Kidney glomerular epithelial cell (primary cell): ENCODE measurements around the gene ASB13.

ENCODE experiments used
- DNase-seq: peaks from one replicate; lab custom pipeline; 2025; lab: John Stamatoyannopoulos, UW

ASB13 gene

GRCh38 chr10:5666008-5666840 is at the start of gene ASB13:
Gene ASB13, minus strand, starts transcription at chr10:5666595. Its CDS starts 44 bp downstream, at chr10:5666551.
- DNase-seq, result no peak

GRCh38 chr10:5711642-5712041 is 45.2 kb upstream of the ASB13 start:
- DNase-seq, result no peak

GRCh38 chr10:5710859-5711258 is 44.5 kb upstream of the ASB13 start:
- no peak for DNase-seq

GRCh38 chr10:5709865-5710264 is 43.5 kb upstream of the ASB13 start:
- DNase-seq, result no peak

GRCh38 chr10:5708356-5708755 is 42.0 kb upstream of the ASB13 start:
- no peak for DNase-seq

GRCh38 chr10:5698062-5698461 is 31.7 kb upstream of the ASB13 start:
- DNase-seq, result no peak

- DNase-seq, result no peak
Observed at GRCh38 chr10:5697342-5697741, 30.9 kb upstream of the ASB13 start.

- no peak for DNase-seq
Observed at GRCh38 chr10:5694573-5694972, 28.2 kb upstream of the ASB13 start.

- peak; percentile 17 for DNase-seq
Observed at GRCh38 chr10:5692461-5693358, 26.3 kb upstream of the ASB13 start.

GRCh38 chr10:5691786-5692185 is 25.4 kb upstream of the ASB13 start:
- no peak for DNase-seq

GRCh38 chr10:5688587-5688986 is 22.2 kb upstream of the ASB13 start:
- DNase-seq, result no peak

- no peak for DNase-seq
Observed at GRCh38 chr10:5685764-5686240, 19.4 kb upstream of the ASB13 start.

- DNase-seq, result peak; percentile 41
Observed at GRCh38 chr10:5684971-5685763, 18.8 kb upstream of the ASB13 start.

GRCh38 chr10:5684318-5684970 is 18.0 kb upstream of the ASB13 start, which contains the start of gene TASOR2:
Gene TASOR2, plus strand, starts transcription at chr10:5684838. Its CDS starts 35,805 bp downstream, at chr10:5720643.
- DNase-seq, result peak; percentile 93

GRCh38 chr10:5683065-5683464 is 16.7 kb upstream of the ASB13 start:
- DNase-seq, result no peak

GRCh38 chr10:5681930-5682329 is 15.5 kb upstream of the ASB13 start:
- no peak for DNase-seq

- DNase-seq, result peak; percentile 26
Observed at GRCh38 chr10:5679606-5680005, 13.2 kb upstream of the ASB13 start.

- no peak for DNase-seq
Observed at GRCh38 chr10:5679037-5679435, 12.6 kb upstream of the ASB13 start.

GRCh38 chr10:5678397-5679036 is 12.1 kb upstream of the ASB13 start:
- DNase-seq, result no peak

GRCh38 chr10:5670662-5671375 is 4.4 kb upstream of the ASB13 start:
- no peak for DNase-seq
